WTC11 (cell line): ENCODE results near the gene S100P. TPM values are rescaled to one million over a fixed set of nuclear protein-coding genes. Genes with fewer than 3 reads are reported as not detected.

Experiments
- ATAC-seq: fragments of 200-7000 bp; cut with Tn5 transposase; 2 replicates; pipeline ENCODE4 v1.10.0; 2021; ENCODE audit warnings: mild to moderate bottlenecking, moderate library complexity
- CTCF ChIA-PET: fragments of 300-600 bp; sonication (Branson Sonifier 250); formaldehyde crosslinking; loops from one replicate; lab custom pipeline; 2021; ENCODE audit warnings: antibody characterized with exemption; lab: Charles Lee
- POLR2A ChIA-PET: fragments of 350-600 bp; sonication (Branson Sonifier 250); formaldehyde crosslinking; loops from one replicate; lab custom pipeline; 2021; ENCODE audit warnings: antibody characterized with exemption; lab: Charles Lee
- DNase-seq: peaks from one replicate; pipeline ENCODE4 v3.0.0; 2021; ENCODE audit warnings: low spot score
- H3K27ac Mint-ChIP-seq: 2 replicates; pipeline ENCODE4 v1.8.0; 2021; ENCODE audit warnings: mixed read lengths
- H3K27me3 Mint-ChIP-seq: 2 replicates; pipeline ENCODE4 v1.8.0; 2021; ENCODE audit warnings: low read depth, mild to moderate bottlenecking, moderate library complexity, mixed read lengths
- H3K36me3 Mint-ChIP-seq: 2 replicates; pipeline ENCODE4 v1.8.0; 2021; ENCODE audit warnings: mixed read lengths
- H3K4me1 Mint-ChIP-seq: 2 replicates; pipeline ENCODE4 v1.8.0; 2022; ENCODE audit warnings: mixed read lengths
- H3K4me3 Mint-ChIP-seq: 2 replicates; pipeline ENCODE4 v1.8.0; 2021; ENCODE audit warnings: mild to moderate bottlenecking, moderate library complexity, mixed read lengths
- H3K9me3 Mint-ChIP-seq: 2 replicates; pipeline ENCODE4 v1.8.0; 2021; ENCODE audit warnings: mixed read lengths
- CBFB ChIP-seq: sonication (generic); formaldehyde crosslinking; IDR thresholded peaks from 2 replicates; pipeline ENCODE4 v1.8.1; 2022; ENCODE audit warnings: mild to moderate bottlenecking, low read depth, missing genetic modification reagents
- FOXJ3 ChIP-seq: sonication (generic); formaldehyde crosslinking; IDR thresholded peaks from 2 replicates; pipeline ENCODE4 v1.9.0; 2021; ENCODE audit warnings: missing genetic modification reagents, mild to moderate bottlenecking, borderline replicate concordance
- FOXP1 ChIP-seq: sonication (generic); formaldehyde crosslinking; IDR thresholded peaks from 2 replicates; pipeline ENCODE4 v1.8.0; 2022; ENCODE audit warnings: missing genetic modification reagents, mild to moderate bottlenecking, moderate library complexity, borderline replicate concordance
- GTF2I ChIP-seq: fragments of 250-450 bp; sonication (Bioruptor Pico); conservative IDR thresholded peaks from 2 replicates; pipeline ENCODE4 v1.4.0; 2021; ENCODE audit warnings: mild to moderate bottlenecking
- SMAD4 ChIP-seq: sonication (generic); formaldehyde crosslinking; IDR thresholded peaks from 2 replicates; pipeline ENCODE4 v1.8.0; 2022; ENCODE audit warnings: mild to moderate bottlenecking, missing genetic modification reagents
- SP1 ChIP-seq: sonication (generic); formaldehyde crosslinking; conservative IDR thresholded peaks from 2 replicates; pipeline ENCODE4 v1.8.1; 2022; ENCODE audit warnings: missing genetic modification reagents
- USF1 ChIP-seq: sonication (generic); formaldehyde crosslinking; IDR thresholded peaks from 2 replicates; pipeline ENCODE4 v1.8.0; 2022; ENCODE audit warnings: mild to moderate bottlenecking, missing genetic modification reagents
- total RNA-seq: library from RNA; stranded (reverse); gene quantifications from 3 replicates; pipeline ENCODE4 v1.2.3, GENCODE V29; 2021
- TF ChIP-seq, protein P1 (sequence below): fragments of 250-450 bp; sonication (Bioruptor Pico); IDR thresholded peaks from 2 replicates; pipeline ENCODE4 v1.9.0; 2021; ENCODE audit warnings: mild to moderate bottlenecking, borderline replicate concordance
- TF ChIP-seq, protein P2 (sequence below): sonication (generic); formaldehyde crosslinking; IDR thresholded peaks from 2 replicates; pipeline ENCODE4 v1.8.0; 2023; ENCODE audit warnings: missing genetic modification reagents
- TF ChIP-seq, protein P3 (sequence below): sonication (generic); formaldehyde crosslinking; IDR thresholded peaks from 2 replicates; pipeline ENCODE4 v1.8.0; 2022; ENCODE audit warnings: mild to moderate bottlenecking, missing genetic modification reagents
- TF ChIP-seq, protein P4 (sequence below): fragments of 200-600 bp; IDR thresholded peaks from 2 replicates; pipeline ENCODE4 v1.8.0; 2022; ENCODE audit warnings: antibody characterized with exemption

The S100P gene
- total RNA-seq, 1 experiment from 2014 or later = not detected

DNA sequence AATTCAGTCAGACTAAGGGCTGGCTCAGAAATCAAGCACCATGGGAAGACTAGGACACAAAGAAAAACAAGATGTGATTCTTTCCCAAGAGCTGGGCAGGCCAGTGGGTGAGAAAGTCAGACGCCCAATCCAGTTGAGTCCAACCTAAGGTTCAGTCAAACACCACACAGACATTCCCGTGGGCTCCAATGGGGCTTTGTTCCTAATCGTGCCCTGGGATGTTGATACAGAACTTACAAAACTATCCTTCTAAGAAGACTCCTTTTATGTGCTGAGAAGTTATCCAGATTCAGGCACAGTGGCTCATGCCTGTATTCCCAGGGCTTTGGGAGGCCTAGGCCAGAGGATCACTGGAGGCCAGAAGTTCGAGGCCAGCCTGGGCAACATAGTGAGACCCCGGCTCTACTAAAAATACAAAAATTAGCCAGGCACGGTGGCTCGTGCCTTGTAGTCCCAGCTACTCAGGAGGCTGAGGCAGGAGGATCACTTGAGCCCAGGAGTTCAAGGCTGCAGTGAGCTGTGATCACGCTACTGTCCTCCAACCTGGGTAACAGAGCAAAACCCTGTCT is 26.0 kb downstream of the S100P start (continued):
- TF ChIP-seq, protein P1, sequence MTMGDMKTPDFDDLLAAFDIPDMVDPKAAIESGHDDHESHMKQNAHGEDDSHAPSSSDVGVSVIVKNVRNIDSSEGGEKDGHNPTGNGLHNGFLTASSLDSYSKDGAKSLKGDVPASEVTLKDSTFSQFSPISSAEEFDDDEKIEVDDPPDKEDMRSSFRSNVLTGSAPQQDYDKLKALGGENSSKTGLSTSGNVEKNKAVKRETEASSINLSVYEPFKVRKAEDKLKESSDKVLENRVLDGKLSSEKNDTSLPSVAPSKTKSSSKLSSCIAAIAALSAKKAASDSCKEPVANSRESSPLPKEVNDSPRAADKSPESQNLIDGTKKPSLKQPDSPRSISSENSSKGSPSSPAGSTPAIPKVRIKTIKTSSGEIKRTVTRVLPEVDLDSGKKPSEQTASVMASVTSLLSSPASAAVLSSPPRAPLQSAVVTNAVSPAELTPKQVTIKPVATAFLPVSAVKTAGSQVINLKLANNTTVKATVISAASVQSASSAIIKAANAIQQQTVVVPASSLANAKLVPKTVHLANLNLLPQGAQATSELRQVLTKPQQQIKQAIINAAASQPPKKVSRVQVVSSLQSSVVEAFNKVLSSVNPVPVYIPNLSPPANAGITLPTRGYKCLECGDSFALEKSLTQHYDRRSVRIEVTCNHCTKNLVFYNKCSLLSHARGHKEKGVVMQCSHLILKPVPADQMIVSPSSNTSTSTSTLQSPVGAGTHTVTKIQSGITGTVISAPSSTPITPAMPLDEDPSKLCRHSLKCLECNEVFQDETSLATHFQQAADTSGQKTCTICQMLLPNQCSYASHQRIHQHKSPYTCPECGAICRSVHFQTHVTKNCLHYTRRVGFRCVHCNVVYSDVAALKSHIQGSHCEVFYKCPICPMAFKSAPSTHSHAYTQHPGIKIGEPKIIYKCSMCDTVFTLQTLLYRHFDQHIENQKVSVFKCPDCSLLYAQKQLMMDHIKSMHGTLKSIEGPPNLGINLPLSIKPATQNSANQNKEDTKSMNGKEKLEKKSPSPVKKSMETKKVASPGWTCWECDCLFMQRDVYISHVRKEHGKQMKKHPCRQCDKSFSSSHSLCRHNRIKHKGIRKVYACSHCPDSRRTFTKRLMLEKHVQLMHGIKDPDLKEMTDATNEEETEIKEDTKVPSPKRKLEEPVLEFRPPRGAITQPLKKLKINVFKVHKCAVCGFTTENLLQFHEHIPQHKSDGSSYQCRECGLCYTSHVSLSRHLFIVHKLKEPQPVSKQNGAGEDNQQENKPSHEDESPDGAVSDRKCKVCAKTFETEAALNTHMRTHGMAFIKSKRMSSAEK = no peak
- TF ChIP-seq GTF2I (CRISPR knock-in tag) (peak; percentile 74), SMAD4 (no peak)
- TF ChIP-seq, protein P2, sequence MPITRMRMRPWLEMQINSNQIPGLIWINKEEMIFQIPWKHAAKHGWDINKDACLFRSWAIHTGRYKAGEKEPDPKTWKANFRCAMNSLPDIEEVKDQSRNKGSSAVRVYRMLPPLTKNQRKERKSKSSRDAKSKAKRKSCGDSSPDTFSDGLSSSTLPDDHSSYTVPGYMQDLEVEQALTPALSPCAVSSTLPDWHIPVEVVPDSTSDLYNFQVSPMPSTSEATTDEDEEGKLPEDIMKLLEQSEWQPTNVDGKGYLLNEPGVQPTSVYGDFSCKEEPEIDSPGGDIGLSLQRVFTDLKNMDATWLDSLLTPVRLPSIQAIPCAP (CRISPR knock-in tag) = no peak

DNA sequence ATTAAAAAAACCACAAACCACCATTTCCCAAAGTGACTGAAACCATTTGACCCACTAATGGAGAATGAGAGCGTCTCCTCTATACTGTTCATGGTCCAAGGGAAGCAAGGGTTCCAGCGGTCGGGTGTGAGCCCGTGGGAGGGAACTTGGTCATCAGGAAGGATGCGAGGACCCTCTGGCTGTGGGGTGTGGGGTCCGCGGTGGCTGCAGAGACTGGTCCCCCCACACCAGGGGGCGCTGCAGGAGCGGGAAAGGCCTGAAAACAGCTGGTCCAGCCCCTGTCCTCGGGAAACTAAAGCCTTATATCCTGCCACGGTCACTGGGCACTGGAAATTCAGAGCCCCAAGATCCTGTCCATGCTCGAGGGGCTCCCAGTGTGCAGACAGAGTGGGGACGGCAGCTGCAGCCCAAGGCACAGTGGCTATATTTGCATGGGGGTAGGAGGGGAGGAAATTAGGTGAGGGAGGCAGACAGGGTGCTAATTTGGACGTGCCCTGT is 26.6 kb downstream of the S100P start:
- Mint-ChIP-seq H3K9me3 (no peaks in the 10 kb centered on the region), H3K4me3 (no peak overlapping the region), H3K4me1 (peaks cover 8% of the 10 kb centered on the region), H3K27ac (no peak overlapping the region), H3K36me3 (no peaks in the 10 kb centered on the region), H3K27me3 (peaks cover 6% of the 10 kb centered on the region)
- DNase-seq (peak; percentile 93), ATAC-seq (peak; percentile 64)
- POLR2A ChIA-PET = interaction anchor here (0.7 kb wide), 1 partner anchor 324 kb away, joined by 3 read pairs; no protein-coding TSS in a partner anchor
- CTCF ChIA-PET = interaction anchor here (0.6 to 9.7 kb wide), 19 partner anchors 9 to 362 kb away, joined by 3 to 94 read pairs (median 4); partner anchors contain the start of gene MRFAP1L1
- TF ChIP-seq, protein P3, sequence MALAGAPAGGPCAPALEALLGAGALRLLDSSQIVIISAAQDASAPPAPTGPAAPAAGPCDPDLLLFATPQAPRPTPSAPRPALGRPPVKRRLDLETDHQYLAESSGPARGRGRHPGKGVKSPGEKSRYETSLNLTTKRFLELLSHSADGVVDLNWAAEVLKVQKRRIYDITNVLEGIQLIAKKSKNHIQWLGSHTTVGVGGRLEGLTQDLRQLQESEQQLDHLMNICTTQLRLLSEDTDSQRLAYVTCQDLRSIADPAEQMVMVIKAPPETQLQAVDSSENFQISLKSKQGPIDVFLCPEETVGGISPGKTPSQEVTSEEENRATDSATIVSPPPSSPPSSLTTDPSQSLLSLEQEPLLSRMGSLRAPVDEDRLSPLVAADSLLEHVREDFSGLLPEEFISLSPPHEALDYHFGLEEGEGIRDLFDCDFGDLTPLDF (CRISPR knock-in tag) = no peak
- TF ChIP-seq, protein P4, sequence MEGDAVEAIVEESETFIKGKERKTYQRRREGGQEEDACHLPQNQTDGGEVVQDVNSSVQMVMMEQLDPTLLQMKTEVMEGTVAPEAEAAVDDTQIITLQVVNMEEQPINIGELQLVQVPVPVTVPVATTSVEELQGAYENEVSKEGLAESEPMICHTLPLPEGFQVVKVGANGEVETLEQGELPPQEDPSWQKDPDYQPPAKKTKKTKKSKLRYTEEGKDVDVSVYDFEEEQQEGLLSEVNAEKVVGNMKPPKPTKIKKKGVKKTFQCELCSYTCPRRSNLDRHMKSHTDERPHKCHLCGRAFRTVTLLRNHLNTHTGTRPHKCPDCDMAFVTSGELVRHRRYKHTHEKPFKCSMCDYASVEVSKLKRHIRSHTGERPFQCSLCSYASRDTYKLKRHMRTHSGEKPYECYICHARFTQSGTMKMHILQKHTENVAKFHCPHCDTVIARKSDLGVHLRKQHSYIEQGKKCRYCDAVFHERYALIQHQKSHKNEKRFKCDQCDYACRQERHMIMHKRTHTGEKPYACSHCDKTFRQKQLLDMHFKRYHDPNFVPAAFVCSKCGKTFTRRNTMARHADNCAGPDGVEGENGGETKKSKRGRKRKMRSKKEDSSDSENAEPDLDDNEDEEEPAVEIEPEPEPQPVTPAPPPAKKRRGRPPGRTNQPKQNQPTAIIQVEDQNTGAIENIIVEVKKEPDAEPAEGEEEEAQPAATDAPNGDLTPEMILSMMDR = peak; percentile 97
- no peak for TF ChIP-seq FOXJ3 (CRISPR knock-in tag)
- TF ChIP-seq, protein P1 = no peak
- TF ChIP-seq SP1 (CRISPR knock-in tag) = no peak
- no peak for TF ChIP-seq USF1 (CRISPR knock-in tag)
- TF ChIP-seq CBFB (CRISPR knock-in tag) = no peak
- no peak for TF ChIP-seq FOXP1 (CRISPR knock-in tag)
